ENCODE data around the gene TMEM145. TPM values are rescaled to one million over a fixed set of nuclear protein-coding genes. Genes with fewer than 3 reads are reported as not detected.

The TMEM145 gene
- total RNA-seq, 1 donor from 2014 or later: not detected

- Histone ChIP-seq H3K27me3 (ENCODE audit: low read depth) (peaks cover 29% of the 10 kb centered on the region), H3K4me1 (peaks cover 30% of the 10 kb centered on the region), H3K9me3 (no peaks in the 10 kb centered on the region), H3K27ac (no peak overlapping the region), H3K36me3 (no peaks in the 10 kb centered on the region), H3K4me3 (peak overlapping the region; percentile 98)
- ATAC-seq (no peak), DNase-seq (no peak)
- no peak for TF ChIP-seq CTCF (IDR thresholded peaks at IDR 0.05)
- intact Hi-C loops (cut with DNase I): no loop called here
Measured at GRCh38 chr19:42323852-42324654, 10.9 kb downstream of the TMEM145 start.

GRCh38 chr19:42324655-42325307 is 11.7 kb downstream of the TMEM145 start:
- ATAC-seq (no peak), DNase-seq (no peak)
- Histone ChIP-seq H3K9me3 (no peaks in the 10 kb centered on the region), H3K27ac (no peak overlapping the region), H3K4me1 (peaks cover 30% of the 10 kb centered on the region), H3K27me3 (ENCODE audit: low read depth) (peaks cover 29% of the 10 kb centered on the region), H3K4me3 (peak overlapping the region; percentile 98), H3K36me3 (no peaks in the 10 kb centered on the region)
- no peak for TF ChIP-seq CTCF (IDR thresholded peaks at IDR 0.05)
- intact Hi-C loops (cut with DNase I): no loop called here

- intact Hi-C loops (cut with DNase I): no loop called here
- peak; percentile 97 to 99 for ATAC-seq
- peak within 1 kb of the TSS; percentile 98 for H3K4me3 ChIP-seq
- H3K27ac ChIP-seq: peak within 1 kb of the TSS; percentile 69
- no peaks in the 10 kb centered on the region for H3K9me3 ChIP-seq
- H3K36me3 ChIP-seq: no peaks in the 10 kb centered on the region
- peak; percentile 86 for TF ChIP-seq CTCF (IDR thresholded peaks at IDR 0.05)
- peak; percentile 97 for DNase-seq
- H3K4me1 ChIP-seq: peaks cover 30% of the 10 kb centered on the region
- H3K27me3 ChIP-seq (ENCODE audit: low read depth): peaks cover 29% of the 10 kb centered on the region
Measured at GRCh38 chr19:42325308-42325895, 12.3 kb downstream of the TMEM145 start, which contains the start of gene MEGF8. MEGF8 (plus strand) TSS chr19:42325635; CDS start chr19:42326244, 609 bp downstream.

- H3K36me3 ChIP-seq: no peaks in the 10 kb centered on the region
- intact Hi-C loops (cut with DNase I): no loop called here
- TF ChIP-seq CTCF (IDR thresholded peaks at IDR 0.05): no peak
- peaks cover 29% of the 10 kb centered on the region for H3K27me3 ChIP-seq (ENCODE audit: low read depth)
- peak; percentile 40 to 46 for ATAC-seq
- H3K27ac ChIP-seq: peak overlapping the region; percentile 69
- peaks cover 30% of the 10 kb centered on the region for H3K4me1 ChIP-seq
- DNase-seq: no peak
- H3K4me3 ChIP-seq: peak overlapping the region; percentile 98
- no peaks in the 10 kb centered on the region for H3K9me3 ChIP-seq
Measured at GRCh38 chr19:42325896-42326771, 13.0 kb downstream of the TMEM145 start.

GRCh38 chr19:42326969-42327368 is 13.9 kb downstream of the TMEM145 start:
- no peak for ATAC-seq
- TF ChIP-seq CTCF (IDR thresholded peaks at IDR 0.05): no peak
- Histone ChIP-seq H3K9me3 (no peaks in the 10 kb centered on the region), H3K4me1 (peaks cover 30% of the 10 kb centered on the region), H3K36me3 (no peaks in the 10 kb centered on the region), H3K4me3 (no peak overlapping the region), H3K27me3 (ENCODE audit: low read depth) (peaks cover 29% of the 10 kb centered on the region), H3K27ac (no peak overlapping the region)
- intact Hi-C loops (cut with DNase I): no loop called here
- DNase-seq: no peak
